Karpas-422 (cell line): ENCODE data around the gene ISLR2. TPM values are rescaled to one million over a fixed set of nuclear protein-coding genes. Genes with fewer than 3 reads are reported as not detected.

Experiments
- DNase-seq: peaks from one replicate; pipeline ENCODE4 v3.0.0-alpha.2; 2015
- H2AFZ ChIP-seq: fragments of 200-600 bp; sonication (generic); 2 replicates; pipeline ENCODE4 v1.6.1; 2014; ENCODE audit warnings: antibody characterized with exemption, low read length, mixed read lengths
- H3K27ac ChIP-seq: fragments of 200-600 bp; sonication (generic); 2 replicates; pipeline ENCODE4 v1.5.1; 2014; ENCODE audit warnings: mild to moderate bottlenecking, low read length, moderate library complexity
- H3K27me3 ChIP-seq: fragments of 200-600 bp; sonication (generic); 2 replicates; pipeline ENCODE4 v1.6.1; 2014; ENCODE audit warnings: low read length, mixed read lengths
- H3K36me3 ChIP-seq: fragments of 200-600 bp; sonication (generic); 2 replicates; pipeline ENCODE4 v1.6.1; 2014; ENCODE audit warnings: low read length, mixed read lengths; ENCODE audit not compliant: insufficient read depth
- H3K4me1 ChIP-seq: fragments of 200-600 bp; sonication (generic); 2 replicates; pipeline ENCODE4 v1.6.1; 2014; ENCODE audit warnings: mild to moderate bottlenecking, low read length, mixed read lengths
- H3K4me2 ChIP-seq: fragments of 200-600 bp; sonication (generic); 2 replicates; pipeline ENCODE4 v1.6.1; 2014; ENCODE audit warnings: low read length, low read depth, mild to moderate bottlenecking; ENCODE audit not compliant: poor library complexity, severe bottlenecking
- H3K4me3 ChIP-seq: fragments of 200-600 bp; sonication (generic); 2 replicates; pipeline ENCODE4 v1.5.1; 2014; ENCODE audit warnings: mild to moderate bottlenecking, antibody characterized with exemption, low read length, mixed read lengths
- H3K79me2 ChIP-seq: fragments of 200-600 bp; sonication (generic); 2 replicates; pipeline ENCODE4 v1.6.1; 2014; ENCODE audit warnings: mild to moderate bottlenecking, low read length, mixed read lengths
- H3K9ac ChIP-seq: fragments of 200-600 bp; sonication (generic); 2 replicates; pipeline ENCODE4 v1.6.0; 2014; ENCODE audit warnings: low read length
- H3K9me2 ChIP-seq: fragments of 200-600 bp; sonication (generic), shearing (Covaris generic); replicated peaks from 2 replicates; pipeline ENCODE4 v1.6.0; 2014; ENCODE audit warnings: mild to moderate bottlenecking, low read length, moderate library complexity; ENCODE audit not compliant: insufficient read depth
- H3K9me3 ChIP-seq: fragments of 300-700, 200-600 bp; sonication (generic); 2 replicates; pipeline ENCODE4 v1.6.1; 2014; ENCODE audit warnings: low read length, mixed read lengths
- H4K20me1 ChIP-seq: fragments of 200-600 bp; sonication (generic); 2 replicates; pipeline ENCODE4 v1.6.1; 2014; ENCODE audit warnings: mild to moderate bottlenecking, antibody characterized with exemption, low read length, low read depth; ENCODE audit not compliant: insufficient read depth
- total RNA-seq: library from RNA; depleted of rRNA; stranded (reverse); fragments of >200 nt; shearing (Covaris generic); gene quantifications from 2 replicates; pipeline ENCODE4 v1.2.3, GENCODE V29; 2014; ENCODE audit warnings: low replicate concordance

ISLR2 gene
- total RNA-seq, 1 experiment from 2014 or later, result not detected

DNA sequence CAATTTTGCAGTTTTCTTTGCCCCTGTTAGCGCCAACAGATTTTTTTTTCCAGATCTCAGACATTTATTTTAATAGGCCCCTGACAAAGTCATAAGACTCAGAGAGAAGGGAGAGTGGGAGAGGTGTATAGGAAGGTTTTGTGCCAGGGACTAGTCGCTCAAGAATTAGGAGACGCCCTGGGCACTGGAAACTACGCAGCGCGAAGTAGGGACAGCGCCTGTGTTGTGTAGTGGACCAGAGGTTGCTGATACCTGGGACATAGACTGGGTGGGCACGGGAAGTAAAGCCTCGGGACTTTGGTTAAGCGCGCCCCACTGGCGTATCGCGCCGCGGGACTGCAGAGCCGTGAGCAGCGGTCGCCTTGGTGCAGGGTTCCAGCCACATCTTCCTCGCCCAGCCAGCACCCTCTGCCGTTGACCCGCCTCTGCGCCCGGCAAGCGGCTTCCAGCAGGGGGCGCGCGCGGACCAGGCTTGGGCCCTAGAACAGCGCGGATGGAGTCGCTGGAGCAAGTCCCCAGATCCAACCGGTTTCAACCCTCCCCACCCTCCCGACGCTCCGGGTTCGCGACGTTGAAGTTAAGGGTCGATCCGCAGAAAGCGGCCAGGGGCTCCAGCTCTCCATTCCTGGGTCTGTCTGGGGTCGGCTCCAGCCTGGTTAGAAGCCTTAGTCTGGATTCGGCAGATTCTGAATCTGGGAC lies 3.0 kb upstream of the ISLR2 start:
- H2AFZ ChIP-seq, result no peak overlapping the region
- H3K9me3 ChIP-seq, result no peaks in the 10 kb centered on the region
- no peaks in the 10 kb centered on the region for H3K79me2 ChIP-seq
- peak; percentile 93 for DNase-seq
- H3K27ac ChIP-seq, result no peak overlapping the region
- no peak overlapping the region for H3K4me2 ChIP-seq
- H3K4me3 ChIP-seq, result no peak overlapping the region
- H3K4me1 ChIP-seq, result peaks cover 7% of the 10 kb centered on the region
- H4K20me1 ChIP-seq, result no peaks in the 10 kb centered on the region
- no peaks in the 10 kb centered on the region for H3K36me3 ChIP-seq
- H3K9me2 ChIP-seq, result no peaks in the 10 kb centered on the region
- no peak overlapping the region for H3K9ac ChIP-seq
- H3K27me3 ChIP-seq, result no peaks in the 10 kb centered on the region

DNA sequence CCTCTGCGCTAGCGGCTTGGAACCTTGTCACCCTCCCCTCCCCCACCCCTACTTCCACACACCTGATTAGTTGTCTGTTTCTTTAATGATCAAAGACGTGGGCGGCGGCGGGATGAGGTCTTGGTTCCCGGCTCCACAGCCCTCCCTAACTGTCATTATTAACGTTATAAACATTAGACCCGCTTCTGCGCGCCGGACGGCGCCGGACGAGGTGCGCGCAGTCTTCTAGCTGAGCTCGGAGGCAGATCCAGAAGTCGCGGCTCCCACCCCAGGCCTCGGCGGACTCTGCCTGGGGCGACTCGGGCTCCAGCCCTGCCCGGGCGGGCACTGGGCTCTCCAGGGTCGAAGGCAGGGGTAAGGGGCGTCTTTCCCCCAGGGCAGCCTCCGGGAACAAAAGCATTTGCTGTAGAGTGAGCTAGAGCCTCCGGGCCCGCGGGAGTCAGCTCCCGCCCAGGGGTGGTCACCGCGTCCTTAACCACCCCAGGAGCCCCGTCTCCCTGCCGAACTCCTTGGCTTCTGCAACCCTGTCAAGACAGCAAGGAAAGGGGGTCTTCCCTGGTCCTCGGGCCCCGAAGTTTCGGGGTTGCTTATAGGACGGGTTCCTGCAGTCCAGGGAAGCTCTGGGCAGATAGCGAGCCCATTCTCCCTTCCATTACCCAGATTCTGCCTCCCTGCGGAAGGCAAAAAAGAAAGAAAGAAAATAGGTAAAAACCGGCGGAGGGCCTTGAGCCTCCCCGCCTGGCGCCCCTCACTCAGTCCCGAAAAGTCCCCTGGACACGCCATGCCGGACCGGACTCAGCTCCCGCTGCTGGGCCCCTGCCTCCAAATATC lies 2.2 kb upstream of the ISLR2 start:
- Histone ChIP-seq H3K9me3 (no peaks in the 10 kb centered on the region), H3K27me3 (no peaks in the 10 kb centered on the region), H3K4me3 (no peak overlapping the region), H3K9ac (no peak overlapping the region), H3K4me1 (no peaks in the 10 kb centered on the region; the same call in 1 of the 2 replicates), H3K9me2 (no peaks in the 10 kb centered on the region), H3K79me2 (no peaks in the 10 kb centered on the region), H3K27ac (no peak overlapping the region), H4K20me1 (no peaks in the 10 kb centered on the region), H3K4me2 (no peak overlapping the region), H3K36me3 (no peaks in the 10 kb centered on the region), H2AFZ (no peak overlapping the region)
- DNase-seq, result no peak

GRCh38 chr15:74128785-74129585 lies 1.4 kb upstream of the ISLR2 start:
- Histone ChIP-seq H4K20me1 (no peaks in the 10 kb centered on the region), H3K36me3 (no peaks in the 10 kb centered on the region), H3K4me2 (no peak overlapping the region), H3K27ac (no peak overlapping the region), H3K27me3 (no peaks in the 10 kb centered on the region), H3K9me3 (no peaks in the 10 kb centered on the region), H3K9ac (no peak overlapping the region), H3K79me2 (no peaks in the 10 kb centered on the region), H2AFZ (no peak overlapping the region), H3K9me2 (no peaks in the 10 kb centered on the region), H3K4me3 (no peak overlapping the region), H3K4me1 (no peaks in the 10 kb centered on the region)
- DNase-seq, result no peak

DNA sequence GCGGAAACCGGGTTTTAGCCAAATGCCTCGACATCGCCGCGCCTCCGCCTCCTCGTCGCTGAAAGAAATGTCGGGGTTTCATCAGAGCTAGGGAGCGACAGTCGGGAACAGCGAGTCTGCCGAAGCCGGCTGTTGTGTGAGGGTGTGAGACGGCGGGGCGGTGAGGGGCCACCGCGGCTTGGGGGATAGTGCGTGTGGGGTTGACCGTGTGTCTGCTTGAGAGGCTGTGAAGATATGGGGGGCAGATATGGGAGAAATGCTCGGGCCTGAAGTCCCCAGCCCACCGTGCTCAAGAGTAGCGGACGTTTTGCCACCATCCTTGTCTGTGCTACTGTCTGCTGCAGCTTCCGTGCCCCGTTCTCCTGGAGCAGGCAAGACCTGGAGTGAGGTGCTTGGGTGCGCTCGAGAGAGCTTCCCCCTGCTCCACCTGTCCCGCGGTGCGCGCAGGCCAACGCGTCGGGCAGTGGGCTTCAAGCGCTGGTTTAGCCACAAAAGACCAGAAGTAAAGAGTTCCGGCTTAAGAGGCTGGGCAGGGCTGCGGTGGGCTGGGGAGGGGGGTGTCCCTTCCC lies 716 bp upstream of the ISLR2 start:
- Histone ChIP-seq H3K79me2 (no peaks in the 10 kb centered on the region), H3K27me3 (no peaks in the 10 kb centered on the region)

GRCh38 chr15:74130849-74131627 lies 652 bp downstream of the ISLR2 start:
- Histone ChIP-seq H3K36me3 (no peaks in the 10 kb centered on the region), H2AFZ (no peak overlapping the region), H3K4me2 (no peak overlapping the region), H4K20me1 (no peaks in the 10 kb centered on the region), H3K9me3 (no peaks in the 10 kb centered on the region), H3K9me2 (no peaks in the 10 kb centered on the region), H3K27me3 (no peaks in the 10 kb centered on the region), H3K4me1 (no peaks in the 10 kb centered on the region), H3K27ac (no peak overlapping the region), H3K79me2 (no peaks in the 10 kb centered on the region), H3K9ac (no peak overlapping the region), H3K4me3 (no peak overlapping the region)
- no peak for DNase-seq

More for the DNA sequence above, 716 bp upstream of the ISLR2 start:
- no peak for DNase-seq
- no peaks in the 10 kb centered on the region for H3K4me1 ChIP-seq
- no peak overlapping the region for H2AFZ ChIP-seq
- H3K36me3 ChIP-seq, result no peaks in the 10 kb centered on the region
- no peak overlapping the region for H3K4me3 ChIP-seq
- H3K4me2 ChIP-seq, result no peak overlapping the region
- no peaks in the 10 kb centered on the region for H3K9me2 ChIP-seq
- no peak overlapping the region for H3K27ac ChIP-seq
- no peaks in the 10 kb centered on the region for H3K9me3 ChIP-seq
- H3K9ac ChIP-seq, result no peak overlapping the region
- H4K20me1 ChIP-seq, result no peaks in the 10 kb centered on the region

DNA sequence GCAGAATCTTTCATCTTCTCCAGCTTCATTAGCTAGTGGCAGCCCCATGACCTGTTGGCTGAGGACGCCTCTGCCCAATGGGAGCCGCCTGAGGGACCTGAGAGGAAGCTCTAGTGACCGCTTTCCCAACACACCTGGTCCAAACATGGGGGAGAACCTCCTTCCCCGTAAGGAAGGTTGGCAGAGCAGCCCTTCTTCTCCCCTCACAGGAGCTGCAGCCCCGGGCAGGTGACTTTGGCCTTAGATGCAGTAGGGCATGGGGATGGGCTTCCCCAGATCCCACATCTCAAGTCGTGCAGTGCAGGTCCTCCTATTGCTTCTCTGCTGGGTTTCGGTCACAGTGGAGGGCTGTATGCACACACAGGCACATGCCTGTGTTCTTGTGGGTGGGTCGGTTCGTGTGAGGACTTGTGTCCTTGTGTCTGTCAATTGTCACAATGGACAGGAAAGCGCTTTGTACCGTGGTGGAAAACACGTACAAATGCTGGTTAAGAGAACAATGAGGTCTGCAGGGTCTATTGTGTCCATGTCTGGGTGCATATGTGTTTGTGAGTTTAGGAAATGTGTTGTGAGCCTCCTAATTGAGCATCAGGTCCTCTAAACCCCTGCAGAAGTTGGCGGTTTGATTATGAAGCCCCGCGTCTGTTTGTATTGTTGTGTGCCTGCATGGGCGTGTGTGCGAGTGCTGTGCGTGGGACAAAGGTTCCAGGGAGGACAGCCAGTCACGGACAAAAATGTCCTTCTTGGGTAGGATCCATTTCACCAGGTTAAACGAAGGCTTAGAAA lies 1.4 kb downstream of the ISLR2 start:
- Histone ChIP-seq H3K9me3 (no peaks in the 10 kb centered on the region), H3K27ac (no peak overlapping the region), H3K36me3 (no peaks in the 10 kb centered on the region), H3K4me3 (no peak overlapping the region), H3K27me3 (no peaks in the 10 kb centered on the region), H2AFZ (no peak overlapping the region), H3K4me1 (no peaks in the 10 kb centered on the region), H3K9me2 (no peaks in the 10 kb centered on the region), H4K20me1 (no peaks in the 10 kb centered on the region), H3K4me2 (no peak overlapping the region), H3K9ac (no peak overlapping the region), H3K79me2 (no peaks in the 10 kb centered on the region)
- DNase-seq, result no peak
